Left ventricle myocardium superior (tissue), 1 donor: ENCODE measurements around the gene WNT4. TPM values are rescaled to one million over a fixed set of nuclear protein-coding genes. Genes with fewer than 3 reads are reported as not detected.

Source experiments
- ATAC-seq: fragments of 200-7000 bp; cut with Tn5 transposase; one replicate; pipeline ENCODE4 v1.9.1; 2020; ENCODE audit warnings: mild to moderate bottlenecking, moderate library complexity
- DNase-seq: peaks from one replicate; pipeline ENCODE4 v3.0.0-alpha.2; 2020
- intact Hi-C: fragments of 100-400 bp; cut with micrococcal nuclease; formaldehyde crosslinking; loops from one replicate; pipeline ENCODE4 v1.11.0; 2022
- total RNA-seq: library from RNA; stranded (reverse); fragmentation: NEBNext Ultra II Directional; extraction: Animal tissue kit (Norgen Biotek cat#: 25700); gene quantifications from one replicate; pipeline ENCODE4 v1.2.1, GENCODE V29; 2021
- donor health status: DM: no; HTN: yes; CAD: no; lungs with severe emphysema.

Gene WNT4
- total RNA-seq, 1 donor from 2014 or later: 0.05 TPM

DNA sequence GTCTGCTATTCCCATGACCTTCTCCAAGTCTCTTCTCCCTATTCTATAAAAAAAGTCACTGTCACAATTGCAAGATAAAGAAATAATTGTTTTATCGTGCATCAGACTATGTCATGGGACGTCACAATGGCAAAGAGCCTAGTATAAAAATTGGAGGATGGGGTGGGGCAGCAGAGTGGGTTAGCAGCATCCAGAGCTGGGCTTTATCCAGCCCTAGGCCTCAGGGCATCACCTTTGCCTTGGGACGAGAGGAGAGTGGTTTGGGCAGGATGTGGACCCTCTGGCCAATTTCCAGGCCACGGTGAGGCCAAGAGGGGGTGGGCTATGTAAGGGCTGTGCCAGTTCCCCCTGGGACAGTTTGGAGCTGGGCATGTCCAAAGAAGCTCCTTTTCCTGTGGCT lies 25.7 kb downstream of the WNT4 start:
- intact Hi-C loops: no loop called here
- DNase-seq (no peak), ATAC-seq (no peak)

- DNase-seq (no peak), ATAC-seq (no peak)
- intact Hi-C loops: no loop called here
These were observed 27.6 kb downstream of the WNT4 start for GRCh38 chr1:22115286-22115685.

DNA sequence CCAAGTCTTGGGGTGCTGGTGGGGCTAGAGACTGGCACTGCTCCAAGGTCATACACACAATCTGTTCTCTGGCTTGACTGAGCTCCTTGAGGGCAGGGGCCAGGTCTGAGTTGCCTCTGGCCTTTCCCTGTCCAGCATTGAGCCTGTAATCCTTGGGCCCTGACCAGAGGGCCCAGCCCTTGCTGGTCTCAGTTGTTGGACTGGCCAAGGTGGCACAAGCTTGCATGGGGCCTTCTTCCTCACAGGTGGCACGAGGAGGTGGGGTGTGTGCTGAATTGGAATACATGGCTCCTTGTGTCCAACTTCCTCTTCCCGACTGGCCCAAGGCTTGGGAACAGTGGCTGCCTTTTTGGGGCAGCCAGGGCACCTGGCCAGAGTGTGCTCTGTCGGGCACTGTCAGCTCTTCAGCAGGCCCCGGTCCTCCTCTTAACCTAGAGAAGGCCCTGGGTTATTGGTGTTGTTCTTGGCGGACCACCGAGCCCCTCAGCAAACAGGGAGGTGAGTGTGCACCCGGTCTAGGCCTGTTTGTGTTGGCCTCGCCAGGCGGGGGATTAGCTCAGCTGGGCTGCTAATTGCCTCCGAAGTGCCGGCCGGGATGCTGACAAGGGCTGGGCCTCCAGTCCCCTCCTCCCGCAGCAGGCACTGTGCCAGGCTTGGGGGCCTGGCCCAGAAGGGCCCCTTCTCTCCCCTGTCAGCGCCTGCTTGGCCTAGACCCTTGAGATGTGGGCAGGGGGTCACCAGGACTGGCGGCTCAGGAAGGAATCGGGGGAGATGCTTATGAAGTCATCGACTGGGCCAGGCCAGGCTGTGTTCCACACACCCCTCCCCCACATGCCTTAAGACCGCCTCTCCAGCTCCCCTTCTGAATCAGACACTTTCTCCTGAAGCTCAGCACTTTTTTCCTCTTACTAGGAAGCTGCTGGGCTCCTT lies 28.5 kb downstream of the WNT4 start:
- DNase-seq: peak; percentile 55
- intact Hi-C loops: no loop called here
- peak; percentile 47 for ATAC-seq

GRCh38 chr1:22112554-22112953 lies 30.3 kb downstream of the WNT4 start:
- ATAC-seq: peak; percentile 49
- no peak for DNase-seq
- intact Hi-C loops: no loop called here

GRCh38 chr1:22111620-22112019 lies 31.3 kb downstream of the WNT4 start:
- intact Hi-C loops: no loop called here
- DNase-seq: no peak
- ATAC-seq: no peak

GRCh38 chr1:22111115-22111514 lies 31.8 kb downstream of the WNT4 start:
- ATAC-seq (no peak), DNase-seq (no peak)
- intact Hi-C loops: no loop called here

GRCh38 chr1:22110016-22110415 lies 32.9 kb downstream of the WNT4 start:
- ATAC-seq: no peak
- intact Hi-C loops: no loop called here
- DNase-seq: no peak

DNA sequence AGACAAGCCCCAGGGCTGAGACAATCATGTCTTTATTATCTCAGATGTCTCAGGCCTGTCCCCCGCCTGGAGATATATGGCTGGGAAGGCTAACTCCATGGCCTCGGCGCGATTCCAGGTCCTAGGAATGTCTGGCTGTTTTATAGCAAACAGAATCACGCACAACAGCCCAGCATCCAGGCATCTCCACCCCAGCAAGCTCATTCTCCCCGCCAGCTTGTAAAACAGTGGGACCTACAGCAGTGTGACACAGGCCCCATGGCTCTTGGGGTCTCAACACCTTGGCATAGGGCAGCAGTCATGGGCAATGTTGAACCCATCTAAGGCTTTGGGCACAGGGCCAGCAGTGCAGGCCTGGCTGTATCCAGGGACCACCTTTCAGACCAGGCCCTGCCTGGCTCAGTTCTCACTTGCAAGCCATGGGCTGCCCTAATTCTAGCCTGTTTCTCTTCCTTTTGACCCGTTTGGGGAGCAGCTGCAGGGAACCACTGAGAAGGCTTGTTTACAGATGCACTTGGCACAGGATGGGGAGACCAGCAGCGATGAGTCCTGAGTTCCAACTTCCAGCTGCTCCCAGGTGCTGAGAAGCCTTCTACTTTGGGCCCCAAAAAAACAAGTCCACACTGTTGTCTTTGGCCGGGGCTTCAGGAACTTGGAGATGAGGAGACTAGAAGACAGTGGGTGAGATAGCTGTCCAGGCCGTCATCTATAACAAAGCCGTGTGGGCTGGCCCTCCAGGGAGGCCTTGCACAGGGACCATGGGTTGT lies 34.4 kb downstream of the WNT4 start:
- intact Hi-C loops: no loop called here
- DNase-seq: no peak
- ATAC-seq: peak; percentile 40

- no peak for DNase-seq
- no peak for ATAC-seq
- intact Hi-C loops: no loop called here
These were observed 35.8 kb downstream of the WNT4 start for GRCh38 chr1:22107126-22107525.

GRCh38 chr1:22105611-22106207 lies 37.2 kb downstream of the WNT4 start:
- intact Hi-C loops: no loop called here
- ATAC-seq: peak; percentile 35

DNA sequence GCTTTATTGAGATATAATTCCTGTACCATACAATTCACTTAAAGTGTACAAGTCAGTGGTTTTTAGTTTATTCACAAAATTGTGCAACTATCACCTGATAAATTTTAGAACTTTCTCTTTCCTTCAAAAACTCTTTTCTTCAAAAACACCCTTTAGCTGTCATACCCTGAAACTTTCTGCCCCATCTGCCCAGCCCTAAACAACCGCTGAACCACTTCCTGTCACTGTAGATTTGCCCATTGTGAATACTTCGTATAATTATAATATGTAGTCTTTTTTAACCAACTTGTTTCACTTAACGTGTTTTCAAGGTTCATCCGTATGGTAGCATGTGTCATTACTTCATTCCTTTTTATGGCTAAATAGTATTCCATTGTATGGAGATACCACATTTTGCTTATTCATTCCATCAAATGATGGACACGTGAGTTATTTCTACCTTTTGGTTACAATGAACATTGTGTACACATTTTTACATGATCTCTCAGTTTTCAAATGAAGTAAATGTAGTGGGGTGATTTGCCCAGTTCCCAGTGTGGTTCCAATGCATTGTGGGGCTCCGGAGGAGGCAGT lies 37.9 kb downstream of the WNT4 start:
- ATAC-seq (no peak), DNase-seq (no peak)
- intact Hi-C loops: no loop called here

More at GRCh38 chr1:22105611-22106207, 37.2 kb downstream of the WNT4 start:
- no peak for DNase-seq

- no peak for ATAC-seq
- DNase-seq: no peak
- intact Hi-C loops: no loop called here
These were observed 38.8 kb downstream of the WNT4 start for GRCh38 chr1:22104094-22104493.

- no peak for DNase-seq
- intact Hi-C loops: no loop called here
- no peak for ATAC-seq
These were observed 40.2 kb downstream of the WNT4 start for GRCh38 chr1:22102746-22103145.

- no peak for ATAC-seq
- DNase-seq: no peak
- intact Hi-C loops: no loop called here
These were observed 40.9 kb downstream of the WNT4 start for GRCh38 chr1:22101995-22102394.

GRCh38 chr1:22101199-22101598 lies 41.7 kb downstream of the WNT4 start:
- ATAC-seq (no peak), DNase-seq (no peak)
- intact Hi-C loops: no loop called here

DNA sequence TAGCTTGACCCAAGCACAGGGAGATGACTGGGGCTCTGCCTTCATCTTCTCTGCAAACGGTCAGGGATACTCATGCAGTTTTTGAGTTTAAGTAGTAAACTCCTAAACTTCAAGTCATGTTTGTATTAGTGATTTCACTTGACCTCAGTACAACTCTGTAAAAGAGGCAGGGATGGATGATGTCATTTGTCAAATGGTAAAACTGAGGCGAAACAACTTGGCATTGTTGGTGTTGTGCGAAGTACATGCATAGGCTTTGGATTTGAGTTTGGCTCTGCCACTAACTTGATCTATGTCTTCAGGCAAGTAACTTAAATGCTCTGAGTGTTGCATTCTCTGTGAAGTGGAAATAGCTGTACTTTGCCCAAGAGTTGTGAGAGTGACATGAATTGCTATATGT lies 42.7 kb downstream of the WNT4 start:
- no peak for DNase-seq
- ATAC-seq: no peak
- intact Hi-C loops: no loop called here

DNA sequence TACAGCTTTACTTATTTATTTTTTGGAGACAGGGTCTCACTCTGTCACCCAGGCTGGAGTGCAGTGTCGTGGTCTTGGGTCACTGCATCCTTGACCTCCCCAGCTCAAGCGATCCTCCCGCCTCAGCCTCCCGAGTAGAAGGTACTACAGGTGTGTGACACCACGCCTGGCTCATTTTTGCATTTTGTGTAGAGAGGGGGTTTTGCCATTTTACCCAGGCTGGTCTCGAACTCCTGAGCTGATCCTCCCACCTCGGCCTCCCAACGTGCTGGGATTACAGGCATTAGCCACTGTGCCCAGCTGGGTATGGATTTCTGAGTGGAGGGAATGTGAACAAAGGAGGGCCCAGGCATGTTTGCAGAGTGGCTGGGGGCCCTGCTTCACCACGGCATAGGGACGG lies 44.1 kb downstream of the WNT4 start:
- ATAC-seq (no peak), DNase-seq (no peak)
- intact Hi-C loops: no loop called here

GRCh38 chr1:22096463-22096862 lies 46.4 kb downstream of the WNT4 start:
- intact Hi-C loops: no loop called here
- ATAC-seq (no peak), DNase-seq (no peak)

DNA sequence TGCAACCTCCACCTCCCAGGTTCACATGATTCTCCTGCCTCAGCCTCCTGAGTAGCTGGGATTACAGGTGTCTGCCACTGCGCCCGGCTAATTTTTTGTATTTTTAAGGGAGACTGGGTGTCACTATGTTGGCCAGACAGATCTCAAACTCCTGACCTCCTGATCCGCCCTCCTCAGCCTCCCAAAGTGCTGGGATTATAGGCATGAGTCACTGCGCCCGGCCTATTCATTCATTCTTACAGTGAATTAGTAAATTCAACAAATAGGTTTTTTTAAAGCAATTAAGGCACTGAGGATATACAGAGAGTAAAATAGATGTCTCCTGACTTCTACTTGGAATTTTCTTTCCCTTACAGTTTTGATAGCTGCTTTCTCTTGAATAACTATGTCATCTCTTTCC lies 46.9 kb downstream of the WNT4 start:
- DNase-seq (no peak), ATAC-seq (no peak)
- intact Hi-C loops: no loop called here

DNA sequence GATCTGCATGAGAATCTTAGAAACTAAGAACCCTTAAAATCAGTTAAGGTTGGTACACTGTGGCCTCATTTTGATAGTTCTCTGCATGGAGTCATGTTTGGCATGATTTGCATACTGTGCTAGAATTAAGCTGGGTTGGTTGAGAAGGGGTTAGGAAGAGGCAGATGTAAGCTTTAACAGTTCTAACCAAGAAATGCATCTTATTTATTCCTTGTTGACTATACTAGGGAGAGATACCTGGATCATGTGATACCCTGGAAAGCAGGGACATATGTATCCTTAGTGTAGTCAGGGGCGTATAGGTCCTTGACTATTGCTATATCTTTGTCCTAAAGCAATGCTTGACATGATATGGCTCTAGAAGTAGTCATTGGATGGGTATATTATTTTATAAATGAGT lies 49.4 kb downstream of the WNT4 start:
- intact Hi-C loops: no loop called here
- DNase-seq (no peak), ATAC-seq (no peak)
